Measurements from ENCODE around the gene MAP2K5.

The MAP2K5 gene

GRCh38 chr15:67560320-67560719, 17.8 kb downstream of the MAP2K5 start:
- DNase-seq, result no peak

DNA sequence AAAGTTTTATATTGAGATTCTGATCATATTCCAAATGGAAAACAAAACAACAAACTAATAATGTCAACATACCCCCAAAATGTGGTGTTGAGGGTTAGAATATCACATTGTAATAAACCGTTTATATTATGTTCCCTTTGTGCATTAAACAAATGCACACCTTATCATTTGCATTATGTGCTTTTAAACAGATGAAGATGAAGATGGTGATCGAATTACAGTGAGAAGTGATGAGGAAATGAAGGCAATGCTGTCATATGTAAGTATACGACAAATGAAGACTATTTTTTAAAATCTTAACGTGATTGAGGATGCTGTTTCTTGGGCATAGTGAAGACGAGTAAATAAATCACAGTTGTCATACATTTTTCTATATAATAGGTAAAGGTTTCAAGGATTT, 20.6 kb downstream of the MAP2K5 start:
- DNase-seq, result no peak

DNA sequence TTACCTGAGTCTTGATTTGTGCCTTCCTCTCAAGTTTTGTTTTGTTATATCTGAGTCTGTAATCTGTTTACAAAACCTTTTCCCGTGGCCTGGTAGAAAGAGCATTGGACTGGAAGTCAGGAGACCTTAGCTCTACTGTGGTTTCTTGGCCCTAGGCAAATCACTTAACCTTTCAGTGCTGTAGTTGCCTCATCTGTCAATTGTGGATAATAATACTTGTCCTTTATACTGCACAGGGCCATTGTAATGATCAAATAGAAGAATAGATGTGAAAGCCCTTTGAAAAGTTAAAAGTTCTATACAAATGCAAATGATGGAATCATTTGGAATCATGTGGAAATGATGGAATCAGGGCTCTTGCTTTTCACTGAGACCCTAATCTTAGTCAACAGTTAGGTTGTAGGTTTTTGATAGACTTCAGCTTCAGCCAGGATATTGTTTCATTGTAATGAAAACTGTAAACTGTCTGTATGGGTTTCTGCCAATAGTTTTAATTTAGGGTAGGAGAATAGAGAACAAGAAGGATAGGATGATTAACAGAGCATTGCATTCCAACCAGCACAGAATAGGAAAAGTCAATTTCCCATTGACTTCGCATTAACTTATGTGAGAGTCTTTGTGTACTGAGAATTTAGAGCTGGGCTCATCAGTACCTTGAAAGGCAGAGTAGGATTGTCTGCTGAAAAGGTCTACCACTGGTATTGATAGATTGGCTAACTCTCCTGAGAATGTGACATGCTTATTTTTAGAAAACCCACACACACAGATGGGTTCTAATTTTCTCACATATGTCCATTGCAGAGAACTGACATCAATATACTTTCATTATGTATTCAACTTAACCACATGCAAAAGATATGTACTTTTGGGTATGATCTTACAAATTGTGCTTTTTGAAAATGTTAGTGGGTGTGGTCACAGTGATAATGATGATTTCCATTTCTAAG, 21.8 kb downstream of the MAP2K5 start:
- no peak for DNase-seq

DNA sequence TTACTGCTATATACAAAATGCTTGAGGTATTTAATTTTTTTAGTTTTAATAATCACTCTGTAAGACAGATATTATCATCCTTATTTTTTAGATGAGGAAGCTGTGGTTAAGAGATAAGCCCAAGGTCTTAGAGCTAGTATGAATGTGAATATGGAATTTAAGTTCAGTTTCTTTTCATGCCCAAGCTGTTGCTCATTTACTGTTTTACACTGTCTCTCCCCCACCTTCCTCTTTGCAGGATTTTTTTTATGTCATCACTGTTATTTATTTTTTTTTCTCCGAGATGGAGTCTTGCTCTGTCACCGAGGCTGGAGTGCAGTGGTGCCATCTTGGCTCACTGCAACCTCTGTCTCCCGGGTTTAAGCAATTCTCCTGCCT, 22.5 kb downstream of the MAP2K5 start:
- no peak for DNase-seq

GRCh38 chr15:67569668-67570067, 27.2 kb downstream of the MAP2K5 start:
- DNase-seq, result no peak

GRCh38 chr15:67570875-67571647, 28.6 kb downstream of the MAP2K5 start:
- DNase-seq, result no peak

DNA sequence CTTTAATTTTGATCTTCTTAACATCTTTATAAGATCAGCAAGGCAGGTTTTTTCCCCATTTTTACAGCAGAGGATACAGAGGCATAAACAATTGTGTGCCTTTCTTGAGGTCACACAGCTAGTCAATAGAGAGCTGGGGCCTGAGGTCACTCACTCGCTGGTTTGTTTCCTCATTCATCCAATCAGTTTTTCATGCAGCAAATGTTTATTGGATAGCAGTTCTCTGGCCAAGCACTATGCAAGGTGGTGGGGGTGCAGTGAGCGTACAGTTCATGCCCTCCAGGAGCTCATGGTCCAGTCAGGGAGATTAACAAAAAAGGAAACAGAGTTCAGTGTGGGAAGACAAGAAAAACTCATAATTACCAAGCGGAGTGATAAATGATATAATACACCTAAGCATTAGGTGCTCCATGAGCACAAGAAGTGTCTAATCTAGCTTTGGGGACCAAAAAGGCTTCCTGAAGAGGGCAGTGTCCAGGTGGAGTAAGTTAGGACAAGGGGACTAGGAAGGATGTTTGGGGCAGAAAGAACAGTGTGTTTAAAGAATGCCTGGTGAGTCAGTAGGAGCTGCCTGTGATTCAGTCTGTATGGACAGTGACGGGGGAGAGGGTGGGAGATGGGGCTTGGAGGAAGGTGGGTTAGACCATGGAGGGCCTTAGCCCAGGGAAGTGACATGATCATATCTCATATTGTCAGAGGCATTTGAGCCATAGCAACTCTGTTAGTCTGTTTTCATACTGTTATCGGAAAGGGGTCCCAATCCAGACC, 29.3 kb downstream of the MAP2K5 start:
- no peak for DNase-seq

DNA sequence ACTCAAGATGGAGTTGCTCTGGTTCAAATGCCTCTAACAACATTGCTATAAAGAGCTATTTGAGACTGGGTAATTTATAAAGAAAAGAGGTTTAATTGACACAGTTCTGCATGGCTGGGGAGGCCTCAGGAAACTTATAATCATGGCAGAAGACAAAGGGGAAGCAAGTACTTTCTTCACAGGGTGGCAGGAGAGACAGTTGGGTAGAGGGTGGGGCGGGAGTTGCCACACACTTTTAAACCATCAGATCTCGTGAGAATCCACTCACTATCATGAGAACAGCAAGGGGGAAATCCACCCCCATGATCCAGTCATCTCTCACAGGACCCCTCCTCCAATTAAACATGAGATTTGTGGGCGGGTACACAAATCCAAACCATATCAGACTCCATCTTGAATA, 30.7 kb downstream of the MAP2K5 start:
- DNase-seq, result no peak

DNA sequence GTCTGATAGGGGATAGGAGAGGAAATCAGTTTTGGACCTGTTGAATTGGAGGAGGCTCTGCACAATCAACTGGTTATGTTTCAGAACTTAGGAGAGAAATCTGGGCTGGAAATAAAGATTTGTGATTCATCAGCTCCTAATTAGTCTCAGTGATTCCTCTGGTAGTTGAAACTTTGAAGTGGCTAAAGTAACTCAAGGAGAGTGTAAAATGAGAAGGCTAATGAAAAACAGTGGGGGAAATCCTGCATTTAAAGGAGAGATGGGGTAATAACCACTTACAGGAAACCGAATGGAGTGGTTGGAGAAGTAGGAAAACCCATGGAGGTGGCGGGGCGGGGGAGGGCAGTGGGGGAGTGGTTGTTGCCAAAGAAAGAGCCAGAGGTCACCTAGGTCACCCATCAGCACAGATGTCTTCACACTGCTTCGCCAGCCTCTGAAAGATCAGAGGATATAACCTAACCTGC, 32.6 kb downstream of the MAP2K5 start:
- no peak for DNase-seq

DNA sequence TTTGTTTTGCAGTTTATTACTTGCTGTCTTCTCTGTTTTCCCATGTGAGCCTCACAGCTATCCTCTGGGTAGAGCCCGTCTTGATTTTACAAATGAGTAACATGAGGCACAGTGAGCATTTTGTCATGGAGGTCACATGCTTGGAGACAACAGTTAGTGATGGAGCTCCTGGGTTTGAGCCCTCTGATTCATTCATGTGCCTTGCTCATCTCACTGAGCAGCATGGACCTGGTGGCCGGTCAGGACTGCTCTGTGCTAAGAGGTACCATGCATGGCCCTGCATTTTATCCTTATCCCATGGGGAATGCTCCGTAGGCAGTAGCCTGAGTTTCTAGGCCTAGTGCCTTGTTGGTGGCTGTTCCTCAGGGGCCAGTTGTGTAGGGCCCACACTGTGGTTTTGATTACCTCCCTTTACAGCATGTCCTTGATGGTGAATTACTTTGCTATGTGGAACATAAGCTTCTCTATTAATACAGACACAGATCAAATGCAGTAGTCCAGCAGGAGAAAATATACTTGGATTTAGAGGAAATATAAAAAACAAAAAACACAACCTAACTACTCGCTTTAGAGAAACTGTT, 35.6 kb downstream of the MAP2K5 start:
- no peak for DNase-seq

DNA sequence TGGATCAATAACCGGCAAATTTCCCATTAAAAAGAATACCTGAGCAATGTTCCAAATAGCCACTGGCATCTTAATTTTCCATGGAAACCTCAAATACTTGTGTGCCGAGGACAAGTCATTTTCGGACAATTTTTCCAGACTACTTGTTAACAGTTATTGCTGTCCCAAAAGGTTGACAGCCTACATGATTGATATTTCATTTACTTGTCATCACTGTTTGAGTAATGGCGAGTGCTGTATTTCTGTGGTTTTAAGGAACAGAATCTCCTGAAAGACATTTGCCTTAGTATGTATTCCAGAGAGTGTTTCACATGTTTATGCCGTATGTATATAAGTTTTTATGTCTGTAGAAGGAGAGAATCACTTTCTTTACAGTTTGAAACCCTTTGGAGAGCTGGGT, 36.7 kb downstream of the MAP2K5 start:
- no peak for DNase-seq

- no peak for DNase-seq
Observed at GRCh38 chr15:67579967-67580366, 37.5 kb downstream of the MAP2K5 start.

GRCh38 chr15:67584157-67584556, 41.7 kb downstream of the MAP2K5 start:
- no peak for DNase-seq

GRCh38 chr15:67585681-67586080, 43.2 kb downstream of the MAP2K5 start:
- no peak for DNase-seq

GRCh38 chr15:67587331-67587730, 44.8 kb downstream of the MAP2K5 start:
- DNase-seq, result no peak

- DNase-seq, result no peak
Observed at GRCh38 chr15:67587754-67588153, 45.3 kb downstream of the MAP2K5 start.

GRCh38 chr15:67590191-67590590, 47.7 kb downstream of the MAP2K5 start:
- DNase-seq, result no peak

DNA sequence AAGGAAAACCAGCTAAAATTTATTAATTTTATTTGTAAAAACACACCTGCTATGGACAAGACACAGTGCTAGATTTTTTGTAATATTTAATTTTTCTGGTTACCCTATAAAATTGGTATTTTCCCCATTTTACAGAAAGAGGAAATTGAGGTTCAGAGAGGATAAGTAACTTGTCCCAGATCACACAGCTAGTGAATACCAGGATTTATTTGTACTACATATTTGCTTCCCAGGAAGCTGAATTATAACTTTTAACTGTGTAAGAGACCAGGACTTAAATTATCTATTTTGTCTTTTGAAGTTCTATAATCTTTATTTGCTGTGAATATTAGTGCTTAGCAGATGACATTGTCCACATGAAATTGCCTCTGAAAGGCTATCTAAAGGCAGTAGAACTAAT, 49.7 kb downstream of the MAP2K5 start:
- no peak for DNase-seq

GRCh38 chr15:67593562-67593961, 51.1 kb downstream of the MAP2K5 start:
- DNase-seq, result no peak

- no peak for DNase-seq
Observed at GRCh38 chr15:67594770-67595169, 52.3 kb downstream of the MAP2K5 start.

DNA sequence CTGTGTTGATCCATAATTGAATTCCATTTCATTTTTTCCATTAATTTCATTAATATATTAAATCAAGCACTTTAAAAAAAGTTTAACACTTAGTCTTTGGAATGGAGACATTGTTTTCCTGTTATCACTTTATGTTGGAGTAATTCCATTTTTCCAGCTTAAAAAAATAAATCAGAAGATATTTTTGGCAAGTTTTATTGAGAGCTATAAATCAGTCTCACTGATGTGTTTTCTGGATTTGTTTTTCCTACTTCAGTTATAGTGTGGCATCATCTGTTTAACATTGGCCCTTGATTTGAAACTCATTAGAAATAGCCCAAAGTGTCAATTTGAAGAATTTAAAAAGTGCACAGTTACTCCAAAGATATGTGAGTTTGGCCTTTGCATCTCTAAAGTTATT, 53.1 kb downstream of the MAP2K5 start:
- DNase-seq, result no peak

DNA sequence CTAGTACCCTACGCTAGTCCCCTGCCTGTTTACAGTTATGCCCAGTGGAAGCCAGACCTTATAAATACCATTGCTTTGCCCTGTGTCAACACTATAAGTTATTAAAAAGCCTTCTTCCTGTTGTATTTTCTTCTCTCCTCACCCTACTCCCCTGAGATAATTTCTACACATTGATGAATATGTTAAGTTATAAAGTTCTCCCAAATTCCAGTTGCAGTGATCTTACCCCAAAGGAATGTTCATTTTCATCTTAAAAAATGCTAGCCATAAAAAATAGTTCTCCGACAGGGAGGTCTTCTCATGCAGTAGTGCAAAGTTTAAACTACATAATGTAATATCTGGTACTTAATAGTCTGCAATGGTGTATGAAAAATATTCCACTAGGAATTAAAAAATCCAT, 58.6 kb downstream of the MAP2K5 start:
- DNase-seq, result no peak

DNA sequence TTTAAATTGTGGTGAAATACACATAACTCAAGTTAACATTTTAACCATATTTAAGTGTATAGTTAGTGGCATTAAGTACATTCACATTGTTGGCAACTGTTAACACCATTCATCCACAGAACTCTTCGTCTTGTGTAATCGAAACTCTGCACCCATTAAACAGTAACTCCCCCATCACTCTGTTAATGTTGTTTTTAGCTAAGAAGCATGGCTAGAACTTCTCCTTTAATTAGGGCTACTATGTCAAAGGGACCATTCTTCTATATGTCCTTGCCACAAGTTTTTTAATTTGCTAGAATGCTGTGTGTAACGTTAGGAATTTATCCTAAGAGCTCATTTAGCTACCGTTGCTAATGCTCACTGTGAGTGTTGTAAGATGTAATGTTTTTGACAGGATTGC, 60.6 kb downstream of the MAP2K5 start:
- no peak for DNase-seq
